ENCODE data around the gene JAKMIP1. TPM values are rescaled to one million over a fixed set of nuclear protein-coding genes. Genes with fewer than 3 reads are reported as not detected.

JAKMIP1 gene
- total RNA-seq, 1 donor from 2014 or later = 0.54 TPM

DNA sequence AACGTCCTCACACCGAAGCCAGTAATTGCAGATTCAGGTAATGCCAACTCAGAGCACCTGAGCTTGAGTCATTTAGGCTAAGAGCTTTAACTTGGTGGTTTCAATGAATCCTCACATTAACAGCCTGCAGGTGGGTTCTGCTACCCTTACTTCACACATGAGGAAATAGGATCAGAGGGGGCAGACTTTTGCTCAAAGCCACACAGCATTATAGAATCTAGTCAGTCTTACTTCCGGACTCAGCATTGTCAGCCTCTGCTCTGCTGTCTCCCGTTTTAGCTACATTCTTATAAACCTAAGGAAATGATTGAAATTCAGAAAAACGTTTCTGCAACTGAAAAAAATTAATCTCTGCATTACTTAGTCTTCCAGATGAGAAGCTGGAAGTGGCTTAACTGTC, 188.1 kb downstream of the JAKMIP1 start:
- peaks cover 39% of the 10 kb centered on the region for H3K27me3 Mint-ChIP-seq (ENCODE audit: low read depth)
- H3K4me1 Mint-ChIP-seq = peaks cover 3% of the 10 kb centered on the region
- H3K9me3 Mint-ChIP-seq = no peaks in the 10 kb centered on the region
- H3K36me3 Mint-ChIP-seq (ENCODE audit: low read depth) = no peaks in the 10 kb centered on the region
- H3K4me3 Mint-ChIP-seq = no peak overlapping the region
- no peak overlapping the region for H3K27ac Mint-ChIP-seq (ENCODE audit: unreplicated experiment)
- TF ChIP-seq CTCF (conservative IDR thresholded peaks at IDR 0.05) = no peak
- DNase-seq (ENCODE audit: low read depth, low spot score) = no peak

DNA sequence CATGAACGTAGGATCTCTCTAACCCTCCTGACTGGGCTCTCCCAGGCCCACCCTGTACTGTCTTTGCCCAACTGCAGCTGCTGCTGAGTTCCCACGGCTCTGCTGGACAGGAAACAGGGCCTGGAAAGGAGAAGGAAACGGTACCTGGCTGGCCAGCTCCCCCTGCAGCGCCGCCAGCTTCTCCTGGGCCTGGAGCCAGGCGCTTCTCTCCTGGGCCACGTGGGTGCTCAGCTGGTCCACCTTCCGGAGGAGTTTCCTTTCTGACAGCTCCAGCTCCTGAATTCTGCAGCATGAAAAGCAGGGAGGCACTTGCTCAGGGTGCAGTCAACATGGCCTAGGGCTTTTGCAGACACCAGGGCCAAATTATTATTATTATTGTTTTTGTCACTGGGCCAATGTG, 188.7 kb downstream of the JAKMIP1 start:
- no peak overlapping the region for H3K27ac Mint-ChIP-seq (ENCODE audit: unreplicated experiment)
- TF ChIP-seq CTCF (conservative IDR thresholded peaks at IDR 0.05) = no peak
- peaks cover 39% of the 10 kb centered on the region for H3K27me3 Mint-ChIP-seq (ENCODE audit: low read depth)
- no peak overlapping the region for H3K4me3 Mint-ChIP-seq
- no peaks in the 10 kb centered on the region for H3K9me3 Mint-ChIP-seq
- H3K36me3 Mint-ChIP-seq (ENCODE audit: low read depth) = no peaks in the 10 kb centered on the region
- DNase-seq (ENCODE audit: low read depth, low spot score) = no peak
- peaks cover 3% of the 10 kb centered on the region for H3K4me1 Mint-ChIP-seq

- Mint-ChIP-seq H3K36me3 (ENCODE audit: low read depth) (no peaks in the 10 kb centered on the region), H3K27ac (ENCODE audit: unreplicated experiment) (no peak overlapping the region), H3K9me3 (no peaks in the 10 kb centered on the region), H3K4me3 (no peak overlapping the region), H3K4me1 (peaks cover 3% of the 10 kb centered on the region), H3K27me3 (ENCODE audit: low read depth) (peaks cover 39% of the 10 kb centered on the region)
- TF ChIP-seq CTCF (conservative IDR thresholded peaks at IDR 0.05) = no peak
- no peak for DNase-seq (ENCODE audit: low read depth, low spot score)
Observed at GRCh38 chr4:6011271-6011671, 189.1 kb downstream of the JAKMIP1 start.

DNA sequence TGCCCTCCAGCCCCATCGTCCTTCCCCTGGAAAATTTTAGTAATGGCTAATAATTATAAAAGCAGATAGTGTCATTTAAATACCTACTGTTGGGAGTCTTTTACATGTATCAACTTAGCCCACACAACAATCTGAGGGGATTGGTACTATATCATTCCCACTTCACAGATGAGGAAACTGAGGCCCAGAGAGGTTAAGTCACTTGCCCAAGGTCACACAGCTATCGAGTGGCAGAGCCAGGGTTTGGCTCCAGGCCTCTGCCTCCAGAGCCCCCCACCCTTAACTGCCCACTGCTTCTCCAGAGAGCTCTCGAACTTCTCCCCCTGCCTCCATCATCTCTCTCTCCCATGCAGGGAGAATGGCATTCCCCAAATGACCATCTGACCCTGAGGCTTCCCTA, 189.6 kb downstream of the JAKMIP1 start:
- Mint-ChIP-seq H3K4me3 (no peak overlapping the region), H3K4me1 (peaks cover 3% of the 10 kb centered on the region), H3K27me3 (ENCODE audit: low read depth) (peaks cover 39% of the 10 kb centered on the region), H3K27ac (ENCODE audit: unreplicated experiment) (no peak overlapping the region), H3K36me3 (ENCODE audit: low read depth) (no peaks in the 10 kb centered on the region), H3K9me3 (no peaks in the 10 kb centered on the region)
- TF ChIP-seq CTCF (conservative IDR thresholded peaks at IDR 0.05) = no peak
- DNase-seq (ENCODE audit: low read depth, low spot score) = no peak

DNA sequence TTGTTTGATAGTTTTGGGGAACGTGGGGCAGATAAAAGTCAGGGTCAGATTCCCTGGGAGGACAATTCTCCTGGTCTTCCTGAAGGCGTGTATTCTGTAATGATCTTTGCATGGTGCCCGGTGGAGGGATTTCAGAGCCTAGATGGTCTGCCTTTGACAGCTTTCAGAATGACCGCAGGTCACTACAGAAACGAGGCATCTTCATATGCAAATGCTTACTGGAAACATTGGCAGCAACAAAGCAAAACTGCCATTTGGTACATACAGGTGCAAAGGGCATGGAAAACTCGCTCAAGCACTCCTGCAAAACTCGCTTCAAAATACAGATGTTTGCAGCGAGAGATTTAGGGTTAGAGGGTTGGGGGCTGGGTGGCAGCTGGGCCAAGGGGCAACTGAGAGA, 190.9 kb downstream of the JAKMIP1 start:
- H3K4me1 Mint-ChIP-seq = peaks cover 3% of the 10 kb centered on the region
- DNase-seq (ENCODE audit: low read depth, low spot score) = no peak
- TF ChIP-seq CTCF (conservative IDR thresholded peaks at IDR 0.05) = no peak
- no peaks in the 10 kb centered on the region for H3K36me3 Mint-ChIP-seq (ENCODE audit: low read depth)
- no peaks in the 10 kb centered on the region for H3K9me3 Mint-ChIP-seq
- H3K4me3 Mint-ChIP-seq = no peak overlapping the region
- peaks cover 39% of the 10 kb centered on the region for H3K27me3 Mint-ChIP-seq (ENCODE audit: low read depth)
- H3K27ac Mint-ChIP-seq (ENCODE audit: unreplicated experiment) = no peak overlapping the region
